HepG2 (cell line): ENCODE results near the gene SLC2A6. TPM values are rescaled to one million over a fixed set of nuclear protein-coding genes. Genes with fewer than 3 reads are reported as not detected.

Source experiments
- CEBPG ChIP-seq: IDR thresholded peaks from 2 replicates; pipeline ENCODE4 v1.6.1; 2016
- MTF1 ChIP-seq: sonication (generic); formaldehyde crosslinking; IDR thresholded peaks from 2 replicates; pipeline ENCODE4 v1.5.0; 2020; ENCODE audit warnings: missing genetic modification reagents
- NCOA2 ChIP-seq: sonication (generic); formaldehyde crosslinking; IDR thresholded peaks from 2 replicates; pipeline ENCODE4 v1.8.0; 2022; ENCODE audit warnings: inconsistent platforms
- NFKB2 ChIP-seq: sonication (generic); formaldehyde crosslinking; IDR thresholded peaks from 2 replicates; pipeline ENCODE4 v1.4.0; 2020; ENCODE audit warnings: missing genetic modification reagents, borderline replicate concordance
- PITX1 ChIP-seq: sonication (generic); formaldehyde crosslinking; IDR thresholded peaks from 2 replicates; pipeline ENCODE4 v1.5.1; 2020; ENCODE audit warnings: mild to moderate bottlenecking, missing genetic modification reagents
- POLR2AphosphoS5 ChIP-seq: IDR thresholded peaks from 2 replicates; pipeline ENCODE4 v1.6.1; 2012; ENCODE audit warnings: low read depth, low read length
- PTBP1 ChIP-seq: fragments of 200-400 bp; formaldehyde crosslinking; IDR thresholded peaks from 2 replicates; pipeline ENCODE4 v1.6.1; 2018; ENCODE audit warnings: low read length, low read depth; ENCODE audit not compliant: poor library complexity, severe bottlenecking
- SP140L ChIP-seq: sonication (generic); formaldehyde crosslinking; IDR thresholded peaks from 2 replicates; pipeline ENCODE4 v1.4.0; 2020; ENCODE audit warnings: missing genetic modification reagents, borderline replicate concordance
- SP2 ChIP-seq: sonication (generic); formaldehyde crosslinking; IDR thresholded peaks from 2 replicates; pipeline ENCODE4 v1.5.1; 2020; ENCODE audit warnings: mild to moderate bottlenecking, missing genetic modification reagents
- TARDBP ChIP-seq: sonication (generic); formaldehyde crosslinking; IDR thresholded peaks from 2 replicates; pipeline ENCODE4 v1.8.0; 2022; ENCODE audit warnings: mild to moderate bottlenecking, missing genetic modification reagents
- TOE1 ChIP-seq: sonication (generic); formaldehyde crosslinking; IDR thresholded peaks from 2 replicates; pipeline ENCODE4 v1.4.0; 2020; ENCODE audit warnings: mild to moderate bottlenecking, missing genetic modification reagents
- TOPORS ChIP-seq: sonication (generic); formaldehyde crosslinking; IDR thresholded peaks from 2 replicates; pipeline ENCODE4 v1.8.0; 2023; ENCODE audit warnings: mild to moderate bottlenecking, missing genetic modification reagents
- ZKSCAN5 ChIP-seq: sonication (generic); formaldehyde crosslinking; IDR thresholded peaks from 2 replicates; pipeline ENCODE4 v1.5.1; 2020; ENCODE audit warnings: mild to moderate bottlenecking, missing genetic modification reagents
- ZMYM3 ChIP-seq: sonication (generic); formaldehyde crosslinking; IDR thresholded peaks from 2 replicates; pipeline ENCODE4 v1.5.1; 2020; ENCODE audit warnings: mild to moderate bottlenecking, missing genetic modification reagents
- ZNF331 ChIP-seq: sonication (generic); formaldehyde crosslinking; IDR thresholded peaks from 2 replicates; pipeline ENCODE4 v1.4.0; 2020; ENCODE audit warnings: missing genetic modification reagents
- ZNF335 ChIP-seq: sonication (generic); formaldehyde crosslinking; IDR thresholded peaks from 2 replicates; pipeline ENCODE4 v1.4.0; 2020; ENCODE audit warnings: missing genetic modification reagents
- ZNF567 ChIP-seq: sonication (generic); formaldehyde crosslinking; IDR thresholded peaks from 2 replicates; pipeline ENCODE4 v1.8.1; 2023; ENCODE audit warnings: mild to moderate bottlenecking, missing genetic modification reagents, borderline replicate concordance
- ZNF572 ChIP-seq: sonication (generic); formaldehyde crosslinking; IDR thresholded peaks from 2 replicates; pipeline ENCODE4 v1.5.1; 2020; ENCODE audit warnings: mild to moderate bottlenecking, missing genetic modification reagents
- ZNF703 ChIP-seq: sonication (generic); formaldehyde crosslinking; IDR thresholded peaks from 2 replicates; pipeline ENCODE4 v1.5.1; 2020; ENCODE audit warnings: missing genetic modification reagents, mild to moderate bottlenecking, moderate library complexity, borderline replicate concordance
- polyA plus RNA-seq, 8 experiments: library from polyadenylated mRNA; depleted of rRNA in 3 of 8; stranded (reverse) in 7 of 8; unstranded in 1 of 8; fragments of >200 nt; fragmentation: Illumina TruSeq in 4 of 8; extraction: Trizol in 4 of 8; gene quantifications; 2 replicates each; pipeline versions ENCODE4 v1.2.1 to v1.2.3, GENCODE V29; 2011 to 2016; ENCODE audit warnings: low read depth in 4 of 8, missing spikeins in 1 of 8, mixed read lengths in 1 of 8; ENCODE audit not compliant: insufficient read depth in 1 of 8
- total RNA-seq, 5 experiments: library from RNA; depleted of rRNA; stranded (reverse); fragments of >200 nt; fragmentation: Illumina TruSeq; extraction: Trizol; gene quantifications; 2 replicates each; pipeline ENCODE4 v1.2.3, GENCODE V29; 2016; ENCODE audit warnings: low read depth in 1 of 5
- TF ChIP-seq, protein P1 (sequence below): IDR thresholded peaks from 2 replicates; pipeline ENCODE4 v1.6.1; 2016; ENCODE audit warnings: missing biosample characterization, missing genetic modification reagents, low read depth
- TF ChIP-seq, protein P2 (sequence below): sonication (generic); formaldehyde crosslinking; IDR thresholded peaks from 2 replicates; pipeline ENCODE4 v1.4.0; 2020; ENCODE audit warnings: missing genetic modification reagents
- TF ChIP-seq, protein P3 (sequence below): IDR thresholded peaks from 2 replicates; pipeline ENCODE4 v1.6.1; 2016; ENCODE audit warnings: missing compliant biosample characterization, missing genetic modification reagents, borderline replicate concordance
- TF ChIP-seq, protein P4 (sequence below): sonication (generic); formaldehyde crosslinking; IDR thresholded peaks from 2 replicates; pipeline ENCODE4 v1.8.1; 2023; ENCODE audit warnings: mild to moderate bottlenecking, missing genetic modification reagents, borderline replicate concordance
- TF ChIP-seq, protein P5 (sequence below): sonication (generic); formaldehyde crosslinking; IDR thresholded peaks from 2 replicates; pipeline ENCODE4 v1.8.0; 2022; ENCODE audit warnings: missing genetic modification reagents, mild to moderate bottlenecking, borderline replicate concordance
- TF ChIP-seq, protein P6 (sequence below): sonication (generic); formaldehyde crosslinking; IDR thresholded peaks from 2 replicates; pipeline ENCODE4 v1.9.0; 2021; ENCODE audit warnings: missing genetic modification reagents, borderline replicate concordance

The SLC2A6 gene
- total and polyA plus RNA-seq, 2 of the 13 experiments (the other 11 are each of a cell fraction or from before 2014, with no cell fraction given) = 4.1 to 15.0 TPM

DNA sequence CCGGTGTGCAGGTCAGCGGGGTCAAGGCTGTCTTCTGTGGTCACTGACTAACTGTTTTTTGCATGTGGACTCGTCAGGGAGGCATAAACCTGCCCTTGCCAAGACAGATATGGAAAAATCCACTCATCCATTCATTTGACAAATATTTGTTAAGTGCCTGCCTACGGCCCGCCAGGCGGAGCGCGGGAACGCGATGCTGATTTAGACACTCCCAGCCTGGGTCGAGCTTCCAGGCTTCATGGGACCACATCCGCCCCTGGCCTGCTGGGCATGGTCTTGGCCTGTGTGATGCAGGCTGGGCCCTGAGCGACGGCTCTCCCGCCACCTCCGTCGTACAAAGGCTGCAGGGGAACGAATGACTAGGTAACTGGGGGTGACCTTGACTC lies 27.7 kb upstream of the SLC2A6 start (continued):
- TF ChIP-seq, protein P1, sequence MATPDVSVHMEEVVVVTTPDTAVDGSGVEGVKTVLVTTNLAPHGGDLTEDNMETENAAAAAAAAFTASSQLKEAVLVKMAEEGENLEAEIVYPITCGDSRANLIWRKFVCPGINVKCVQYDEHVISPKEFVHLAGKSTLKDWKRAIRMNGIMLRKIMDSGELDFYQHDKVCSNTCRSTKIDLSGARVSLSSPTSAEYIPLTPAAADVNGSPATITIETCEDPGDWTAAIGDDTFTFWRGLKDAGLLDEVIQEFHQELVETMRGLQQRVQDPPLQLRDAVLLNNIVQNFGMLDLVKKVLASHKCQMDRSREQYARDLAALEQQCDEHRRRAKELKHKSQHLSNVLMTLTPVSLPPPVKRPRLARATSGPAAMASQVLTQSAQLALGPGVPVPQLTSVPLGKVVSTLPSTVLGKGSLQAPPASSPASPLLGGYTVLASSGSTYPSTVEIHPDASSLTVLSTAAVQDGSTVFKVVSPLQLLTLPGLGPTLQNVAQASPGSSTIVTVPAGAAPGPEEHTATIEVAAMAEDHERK (CRISPR knock-in tag) = no peak
- TF ChIP-seq SP2 (CRISPR knock-in tag) (no peak), TARDBP (CRISPR knock-in tag) (peak; percentile 71; the same call in 1 of the 2 replicates), MTF1 (CRISPR knock-in tag) (no peak), ZNF703 (no peak), CEBPG (CRISPR knock-in tag) (no peak; the same call in 1 of the 2 replicates), ZMYM3 (CRISPR knock-in tag) (0 out of 2 replicates have a peak, but pooled peaks have one; percentile 46), NFKB2 (peak; percentile 91), ZNF572 (CRISPR knock-in tag) (no peak), TOE1 (no peak), PTBP1 (no peak), TOPORS (0 out of 2 replicates have a peak, but pooled peaks have one; percentile 36), SP140L (no peak), PITX1 (CRISPR knock-in tag) (peak; percentile 71), ZNF331 (CRISPR knock-in tag) (peak; percentile 90), ZNF567 (CRISPR knock-in tag) (0 out of 2 replicates have a peak, but pooled peaks have one; percentile 74), ZNF335 (CRISPR knock-in tag) (no peak; the same call in 1 of the 2 replicates), NCOA2 (CRISPR knock-in tag) (peak; percentile 80), ZKSCAN5 (CRISPR knock-in tag) (no peak), POLR2AphosphoS5 (no peak)
- TF ChIP-seq, protein P2, sequence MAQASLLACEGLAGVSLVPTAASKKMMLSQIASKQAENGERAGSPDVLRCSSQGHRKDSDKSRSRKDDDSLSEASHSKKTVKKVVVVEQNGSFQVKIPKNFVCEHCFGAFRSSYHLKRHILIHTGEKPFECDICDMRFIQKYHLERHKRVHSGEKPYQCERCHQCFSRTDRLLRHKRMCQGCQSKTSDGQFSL (CRISPR knock-in tag) = 0 out of 2 replicates have a peak, but pooled peaks have one; percentile 15
- TF ChIP-seq, protein P3, sequence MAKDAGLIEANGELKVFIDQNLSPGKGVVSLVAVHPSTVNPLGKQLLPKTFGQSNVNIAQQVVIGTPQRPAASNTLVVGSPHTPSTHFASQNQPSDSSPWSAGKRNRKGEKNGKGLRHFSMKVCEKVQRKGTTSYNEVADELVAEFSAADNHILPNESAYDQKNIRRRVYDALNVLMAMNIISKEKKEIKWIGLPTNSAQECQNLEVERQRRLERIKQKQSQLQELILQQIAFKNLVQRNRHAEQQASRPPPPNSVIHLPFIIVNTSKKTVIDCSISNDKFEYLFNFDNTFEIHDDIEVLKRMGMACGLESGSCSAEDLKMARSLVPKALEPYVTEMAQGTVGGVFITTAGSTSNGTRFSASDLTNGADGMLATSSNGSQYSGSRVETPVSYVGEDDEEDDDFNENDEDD (CRISPR knock-in tag) = peak; percentile 96
- TF ChIP-seq, protein P4, sequence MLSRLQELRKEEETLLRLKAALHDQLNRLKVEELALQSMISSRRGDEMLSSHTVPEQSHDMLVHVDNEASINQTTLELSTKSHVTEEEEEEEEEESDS = no peak
- TF ChIP-seq, protein P5, sequence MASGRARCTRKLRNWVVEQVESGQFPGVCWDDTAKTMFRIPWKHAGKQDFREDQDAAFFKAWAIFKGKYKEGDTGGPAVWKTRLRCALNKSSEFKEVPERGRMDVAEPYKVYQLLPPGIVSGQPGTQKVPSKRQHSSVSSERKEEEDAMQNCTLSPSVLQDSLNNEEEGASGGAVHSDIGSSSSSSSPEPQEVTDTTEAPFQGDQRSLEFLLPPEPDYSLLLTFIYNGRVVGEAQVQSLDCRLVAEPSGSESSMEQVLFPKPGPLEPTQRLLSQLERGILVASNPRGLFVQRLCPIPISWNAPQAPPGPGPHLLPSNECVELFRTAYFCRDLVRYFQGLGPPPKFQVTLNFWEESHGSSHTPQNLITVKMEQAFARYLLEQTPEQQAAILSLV (CRISPR knock-in tag) = peak; percentile 84; the same call in 1 of the 2 replicates
- TF ChIP-seq, protein P6, sequence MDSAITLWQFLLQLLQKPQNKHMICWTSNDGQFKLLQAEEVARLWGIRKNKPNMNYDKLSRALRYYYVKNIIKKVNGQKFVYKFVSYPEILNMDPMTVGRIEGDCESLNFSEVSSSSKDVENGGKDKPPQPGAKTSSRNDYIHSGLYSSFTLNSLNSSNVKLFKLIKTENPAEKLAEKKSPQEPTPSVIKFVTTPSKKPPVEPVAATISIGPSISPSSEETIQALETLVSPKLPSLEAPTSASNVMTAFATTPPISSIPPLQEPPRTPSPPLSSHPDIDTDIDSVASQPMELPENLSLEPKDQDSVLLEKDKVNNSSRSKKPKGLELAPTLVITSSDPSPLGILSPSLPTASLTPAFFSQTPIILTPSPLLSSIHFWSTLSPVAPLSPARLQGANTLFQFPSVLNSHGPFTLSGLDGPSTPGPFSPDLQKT (CRISPR knock-in tag) = no peak
